Stimulated activated CD4-positive, alpha-beta T cell treated with anti-CD3 and anti-CD28 coated beads, Interleukin-1b, Interleukin-23, amount 100 ng/mL, for 24 hours (primary cell): ENCODE results near the gene RRAS.
"Not testable (repeated sequence)": the region's sequence is repeated elsewhere in the genome, so short reads cannot be mapped to it uniquely, and the experiment has no call there.

Experiments
- DNase-seq, 4 experiments: peaks; one replicate each; pipeline ENCODE4 v3.0.0-alpha.2; 2020; ENCODE audit warnings: low read depth in 4 of 4, low spot score in 1 of 4

Gene RRAS

GRCh38 chr19:49655570-49656455, 15.9 kb upstream of the RRAS start:
- DNase-seq = no peak

DNA sequence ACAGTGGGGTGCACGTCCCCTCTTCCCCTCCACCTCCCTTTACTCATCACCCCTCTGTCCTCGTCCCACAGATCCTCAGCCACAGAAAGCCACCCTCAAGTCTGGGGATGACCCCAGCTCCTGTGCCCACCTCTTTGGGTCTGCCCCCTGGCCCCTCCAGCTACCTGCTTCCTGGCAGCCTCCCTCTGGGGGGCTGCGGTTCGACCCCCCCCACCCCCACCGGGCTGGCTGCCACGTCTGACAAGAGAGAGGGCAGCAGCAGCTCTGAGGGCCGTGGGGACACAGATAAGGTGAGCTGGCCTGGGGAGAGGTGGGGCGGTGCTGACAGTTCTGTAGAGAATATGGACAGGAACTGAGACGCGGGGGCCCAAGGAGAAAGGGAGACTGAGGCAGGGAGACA, 14.6 kb upstream of the RRAS start:
- DNase-seq = no peak

- no peak for DNase-seq
Measured at GRCh38 chr19:49653466-49653806, 13.5 kb upstream of the RRAS start.

GRCh38 chr19:49652551-49653465, 12.9 kb upstream of the RRAS start:
- DNase-seq = no peak

GRCh38 chr19:49651820-49652550, 12.0 kb upstream of the RRAS start:
- no peak for DNase-seq

- DNase-seq = no peak
Measured at GRCh38 chr19:49651029-49651819, 11.3 kb upstream of the RRAS start.

GRCh38 chr19:49646586-49646985, 6.6 kb upstream of the RRAS start:
- no peak for DNase-seq

DNA sequence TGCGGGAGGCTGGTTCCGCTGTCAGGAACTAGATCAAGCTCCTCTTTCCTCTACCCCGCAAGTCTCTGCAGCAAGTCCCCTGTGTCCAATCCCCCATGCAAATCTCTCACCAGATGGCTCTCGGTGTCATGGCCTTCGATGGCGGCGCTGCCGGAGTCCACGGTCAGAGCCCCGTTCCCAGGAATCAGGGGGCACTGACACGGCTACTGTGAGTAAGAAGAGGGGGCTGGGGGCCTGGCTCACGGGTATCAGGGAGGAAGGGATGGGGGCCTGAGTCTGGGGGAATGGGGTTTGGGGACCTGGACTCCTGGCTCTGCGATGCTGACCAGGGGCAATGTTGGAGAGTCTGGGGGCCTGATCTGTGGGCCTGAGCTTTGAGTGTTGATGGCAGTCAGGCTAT, 6.1 kb upstream of the RRAS start:
- DNase-seq = no peak

DNA sequence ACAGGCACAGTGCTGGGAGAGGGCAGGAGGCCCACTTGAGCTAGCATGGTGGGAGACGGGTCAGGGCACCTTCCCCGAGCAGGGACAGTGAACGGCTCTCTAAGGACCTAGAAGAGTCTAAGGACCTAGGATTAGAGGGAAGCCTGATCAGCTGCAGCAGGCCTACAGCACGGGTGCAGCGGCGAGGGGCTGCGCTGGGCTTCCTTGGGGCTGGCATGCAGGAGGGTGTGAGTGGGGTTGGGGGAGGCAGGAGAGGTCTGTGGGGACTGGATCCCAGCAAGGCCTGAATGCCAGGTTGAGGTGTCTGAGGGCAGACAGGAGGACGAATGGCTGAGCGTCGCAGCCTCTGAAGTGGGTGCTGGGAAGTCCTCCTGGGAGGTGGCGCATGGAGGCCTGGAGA, 5.6 kb upstream of the RRAS start:
- DNase-seq = no peak

DNA sequence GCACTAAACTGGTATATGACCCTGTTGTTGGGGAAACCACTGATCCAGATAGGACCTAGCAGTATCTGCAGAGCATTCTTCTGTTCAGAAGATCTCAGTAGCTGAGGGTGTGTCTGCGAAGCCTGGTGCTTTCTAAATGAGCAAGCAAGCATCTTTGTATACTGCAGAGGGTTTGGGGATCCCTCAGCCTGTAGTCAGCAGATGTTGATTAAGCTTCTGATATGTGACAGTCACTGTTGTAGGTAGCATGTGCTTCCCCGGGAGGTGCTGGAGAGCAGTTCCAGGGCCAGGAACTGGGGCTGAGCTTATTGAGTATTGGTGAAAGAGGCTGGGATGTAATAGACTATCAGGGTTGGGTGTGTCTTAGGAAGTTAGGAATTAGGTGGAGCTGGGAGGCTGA, 3.5 kb upstream of the RRAS start:
- DNase-seq = no peak

DNA sequence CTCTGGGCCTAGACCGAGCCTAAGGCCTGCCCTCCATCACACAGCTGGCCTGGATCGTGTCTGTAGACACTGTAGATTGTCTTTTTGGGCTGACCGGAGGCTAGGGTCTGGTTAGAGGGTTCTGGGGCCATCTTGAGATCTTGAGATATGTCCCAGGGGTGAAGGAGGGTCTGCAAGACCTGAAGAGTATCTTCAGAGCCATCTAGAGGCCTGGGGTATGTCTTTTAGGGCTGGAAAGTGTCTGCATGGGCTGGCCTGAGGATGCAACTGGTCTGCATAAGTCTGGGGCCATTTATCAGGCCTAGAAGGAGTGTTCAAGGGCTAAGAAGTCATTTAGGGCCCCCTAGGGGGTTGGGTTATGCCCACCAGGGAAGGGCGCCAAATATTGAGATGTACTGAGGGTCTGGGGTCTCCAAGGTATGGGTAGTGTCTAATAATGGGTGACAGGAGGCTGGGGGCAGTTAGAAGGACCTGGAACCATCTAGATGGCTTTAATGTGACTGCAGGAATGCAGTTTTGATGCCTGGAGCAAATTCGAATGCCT, 2.6 kb upstream of the RRAS start:
- no peak for DNase-seq

DNA sequence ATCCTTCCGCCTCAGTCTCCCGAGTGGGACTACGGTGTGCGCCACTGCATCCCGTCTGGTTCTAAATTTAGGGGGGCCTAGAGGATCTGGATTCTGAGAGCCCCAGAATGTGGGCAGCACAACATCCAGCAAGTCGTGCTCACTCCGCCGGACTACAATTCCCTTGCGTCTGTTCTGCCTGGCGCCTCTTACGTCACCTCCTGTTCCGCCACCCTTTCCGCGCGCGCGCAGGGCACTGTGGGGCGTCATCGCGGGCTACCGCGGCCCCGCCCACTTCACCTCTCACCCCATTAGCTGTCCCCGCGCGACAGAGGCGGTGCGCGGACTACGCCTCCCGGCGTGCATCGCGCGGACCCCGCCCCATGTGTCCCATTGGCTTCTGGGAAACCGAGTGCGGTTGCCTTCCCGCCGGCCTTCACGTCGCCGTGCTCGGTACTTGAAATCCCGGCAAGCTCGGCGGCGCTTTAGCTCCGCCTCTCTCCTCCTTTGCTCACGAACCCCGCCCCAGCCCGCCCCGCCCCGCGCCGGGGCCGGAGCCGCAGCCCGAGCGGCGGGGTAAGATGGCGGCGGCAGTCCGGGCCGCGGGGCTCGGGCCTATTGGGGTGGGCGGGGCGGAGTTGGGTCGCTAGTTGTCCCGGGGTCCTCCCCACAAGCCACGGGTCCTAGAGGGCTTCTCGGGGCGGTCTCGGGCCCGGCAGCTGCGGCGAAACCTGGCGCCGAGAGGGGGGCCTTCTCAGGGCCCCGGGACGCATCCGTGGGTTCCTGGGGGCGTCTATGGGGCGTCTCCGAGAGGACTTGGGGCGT, 1.9 kb upstream of the RRAS start, which contains the start of gene SCAF1:
SCAF1 (plus strand) TSS at position 522 of the 804 bp plus-strand sequence. CDS start 2,818 bp downstream, outside the sequence.
- DNase-seq = peak; percentile 98 to 99 (median 98)

DNA sequence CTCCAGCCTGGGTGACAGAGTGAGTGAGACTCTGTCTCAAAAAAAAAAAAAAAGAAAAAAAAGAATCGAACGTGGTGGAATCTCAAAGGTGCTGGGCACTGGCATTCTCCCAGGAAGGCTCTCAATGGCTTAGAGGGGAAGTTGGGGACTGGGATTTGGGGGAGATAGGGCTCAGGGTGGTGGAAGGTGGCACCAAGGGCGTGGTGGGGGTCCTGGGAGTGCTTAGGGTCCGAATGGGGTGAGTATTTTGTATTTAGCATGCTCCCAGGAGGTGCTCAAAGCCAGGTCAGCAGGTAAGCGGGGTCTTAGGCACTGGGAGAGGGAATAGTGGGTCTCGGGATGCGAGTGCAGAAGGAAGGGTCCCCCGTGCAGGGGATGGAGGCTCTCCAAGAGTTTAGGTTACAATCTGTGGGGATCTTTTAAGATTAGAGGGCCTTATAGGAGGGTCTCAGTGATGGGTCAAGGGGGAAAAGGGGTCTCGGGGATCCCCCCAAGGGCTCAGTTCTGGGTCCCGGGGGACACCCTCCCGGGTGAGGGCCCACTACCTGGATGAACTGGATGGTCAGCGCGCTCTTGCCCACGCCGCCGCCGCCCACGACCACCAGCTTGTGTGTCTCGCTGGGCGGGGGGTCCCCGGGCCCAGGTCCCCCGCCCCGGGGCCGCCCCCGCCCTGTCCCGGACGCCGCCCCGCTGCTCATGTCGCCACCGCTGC, 386 bp downstream of the RRAS start:
- no peak for DNase-seq

DNA sequence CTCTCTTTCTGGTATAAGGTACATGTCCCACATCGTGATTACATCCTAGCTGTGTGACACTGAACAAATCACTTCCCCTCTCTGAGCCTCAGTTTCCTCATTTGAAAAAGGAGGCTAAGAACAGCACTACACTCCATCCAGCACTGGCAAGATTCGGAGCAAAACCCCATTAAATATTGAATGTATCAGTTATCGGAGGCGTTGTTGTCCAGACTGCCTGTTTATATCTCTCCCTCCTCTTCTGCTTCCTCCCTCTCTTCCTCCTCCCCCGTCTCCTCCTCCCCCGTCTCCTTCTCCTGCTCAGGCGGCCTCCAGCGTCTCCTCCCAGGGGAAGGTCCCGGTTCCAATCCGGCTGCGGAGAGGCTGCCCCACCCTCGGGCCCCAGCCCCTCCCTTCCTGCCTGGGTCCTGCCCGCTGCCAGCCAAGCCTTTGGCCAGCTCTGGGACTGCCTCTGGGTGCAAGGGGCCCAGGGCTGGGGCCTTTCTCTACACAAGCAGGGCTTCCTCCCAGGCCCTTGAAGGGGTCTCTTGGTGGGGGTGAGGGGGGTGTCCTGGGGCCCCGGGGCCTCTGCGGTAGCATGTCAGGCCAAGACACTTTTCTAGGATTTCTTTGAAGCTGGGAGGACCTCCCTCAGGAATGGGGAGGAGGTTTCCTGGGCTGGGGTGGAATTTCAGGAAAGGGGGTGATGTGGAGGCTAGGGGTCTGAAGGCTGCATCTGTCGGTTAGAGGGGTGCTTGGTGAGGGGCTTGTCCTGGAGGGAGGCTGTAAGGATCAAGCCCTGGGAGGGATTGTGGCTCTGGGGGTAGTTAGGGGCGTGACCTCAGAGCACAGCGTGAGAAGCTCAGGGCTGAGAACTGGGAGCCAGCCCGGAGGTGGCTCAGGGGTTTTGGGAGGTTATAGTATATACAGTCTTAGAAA, 1.9 kb downstream of the RRAS start:
- DNase-seq = no peak

DNA sequence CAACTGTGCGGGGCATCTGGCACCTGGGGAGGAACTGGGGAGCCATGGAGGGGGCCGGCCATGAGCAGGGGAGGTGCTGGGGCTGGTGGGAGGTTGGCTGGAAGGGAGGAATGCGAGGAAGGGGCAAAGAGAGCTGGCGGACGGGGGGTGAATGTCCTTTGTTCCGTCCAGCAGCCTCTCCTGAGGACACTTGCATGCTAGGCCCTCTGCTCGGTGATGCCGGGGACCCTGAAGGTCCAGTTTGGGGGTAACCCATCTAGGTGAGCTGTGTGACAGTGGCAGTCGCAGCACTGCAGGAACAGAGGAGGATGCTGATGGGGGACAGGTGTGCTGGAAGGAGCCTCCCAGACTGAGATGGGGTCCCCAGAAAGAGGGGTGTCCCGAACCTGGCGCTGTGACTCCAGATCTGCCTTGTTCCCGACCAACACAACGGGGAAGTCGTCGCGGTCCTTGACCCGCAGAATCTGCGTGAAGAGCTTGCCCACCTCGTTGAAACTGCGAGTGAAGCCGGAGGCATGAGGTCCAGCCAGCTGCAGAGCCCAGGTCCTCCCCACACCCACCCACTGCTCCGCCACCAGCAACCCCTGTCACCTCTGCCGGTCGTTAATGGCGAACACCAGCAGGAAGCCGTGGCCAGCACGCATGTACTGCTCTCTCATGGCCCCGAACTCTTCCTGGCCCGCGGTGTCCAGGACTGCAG, 3.6 kb downstream of the RRAS start:
- DNase-seq = no peak

DNA sequence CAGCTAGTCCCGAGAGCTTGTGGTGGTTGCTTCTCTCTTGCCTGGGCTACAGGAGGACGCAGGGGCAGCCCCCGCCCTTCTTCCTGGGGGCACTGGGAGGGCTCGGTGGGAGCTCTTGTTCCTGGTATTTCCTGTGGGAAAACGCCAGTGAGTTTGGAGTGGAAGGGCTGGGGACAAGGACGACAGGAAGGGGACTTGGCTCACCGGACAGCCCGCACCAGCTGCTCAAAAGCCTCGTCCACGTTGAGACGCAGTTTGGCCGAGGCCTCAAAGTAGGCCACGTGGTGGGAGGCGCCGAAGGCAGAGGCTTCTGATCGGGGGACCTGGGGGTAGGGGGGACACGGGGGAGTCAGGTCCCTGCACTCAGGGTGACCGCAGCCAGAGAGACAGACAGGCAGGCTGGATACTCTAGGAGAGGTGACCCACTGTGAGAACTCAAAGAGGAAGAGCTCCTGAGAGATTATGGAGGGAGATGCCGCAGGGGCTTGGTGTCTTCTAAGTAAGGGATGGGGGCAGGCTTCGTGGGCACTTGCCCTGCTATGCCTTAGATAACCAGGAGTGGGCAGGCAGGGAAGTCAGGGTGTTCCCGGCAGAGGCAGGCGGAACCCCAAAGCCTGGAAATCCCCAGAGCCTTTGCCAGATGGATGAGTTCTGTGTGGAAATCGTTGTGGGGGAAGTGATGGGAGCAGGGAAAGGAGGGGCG, 4.3 kb downstream of the RRAS start:
- no peak for DNase-seq

DNA sequence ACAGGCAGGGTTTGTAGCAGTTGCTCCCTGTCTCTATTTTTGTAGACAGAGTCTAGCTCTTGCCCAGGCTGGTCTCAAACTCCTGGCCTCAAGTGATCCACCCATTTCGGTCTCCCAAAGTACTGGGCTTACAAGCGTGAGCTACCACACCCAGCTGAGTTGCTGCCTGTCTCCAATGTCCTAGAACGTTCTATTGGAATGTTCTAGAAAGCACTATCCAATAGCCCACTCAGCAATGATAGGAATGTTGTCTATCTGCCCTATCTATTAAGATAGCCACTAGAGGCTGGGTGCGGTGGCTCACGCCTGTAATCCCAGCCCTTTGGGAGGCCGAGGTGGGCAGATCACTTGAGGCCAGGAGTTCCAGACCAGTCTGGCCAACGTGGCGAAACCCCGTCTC, 6.7 kb downstream of the RRAS start:
- not testable (repeated sequence) for DNase-seq
